T47D (cell line): ENCODE measurements around the gene SLC46A3.

Experiments used
- DNase-seq, 2 experiments: peaks; one replicate each; pipeline versions ENCODE4 v3.0.0 to v3.0.0-alpha.2; 2011 to 2012; ENCODE audit warnings: low read depth in 1 of 2, low spot score in 1 of 2
- JUND ChIP-seq: IDR thresholded peaks from 2 replicates; pipeline ENCODE4 v1.6.1; 2012; ENCODE audit warnings: low read depth
- in situ Hi-C: cut with HindIII; loops from 2 replicates; pipeline ENCODE4 v1.10.0; 2016; ENCODE audit warnings: low sequenced_read_pairs, low pct_unique_long_range_greater_than_20kb

The SLC46A3 gene

GRCh38 chr13:28657784-28658538 is 60.8 kb downstream of the SLC46A3 start:
- TF ChIP-seq JUND = no peak
- no peak for DNase-seq
- in situ Hi-C loops = no loop called here

- DNase-seq = no peak
- in situ Hi-C loops = no loop called here
- no peak for TF ChIP-seq JUND
Measured at GRCh38 chr13:28655561-28655960, 63.2 kb downstream of the SLC46A3 start.

- TF ChIP-seq JUND = no peak
- no peak for DNase-seq
- in situ Hi-C loops = no loop called here
Measured at GRCh38 chr13:28654276-28654675, 64.5 kb downstream of the SLC46A3 start.

- in situ Hi-C loops = no loop called here
- TF ChIP-seq JUND = no peak
- no peak for DNase-seq
Measured at GRCh38 chr13:28653111-28653510, 65.7 kb downstream of the SLC46A3 start.

- in situ Hi-C loops = no loop called here
- no peak for TF ChIP-seq JUND
- no peak for DNase-seq
Measured at GRCh38 chr13:28651810-28652401, 66.9 kb downstream of the SLC46A3 start.

- no peak for DNase-seq
- in situ Hi-C loops = no loop called here
- no peak for TF ChIP-seq JUND
Measured at GRCh38 chr13:28650284-28650683, 68.5 kb downstream of the SLC46A3 start.
